IMR-90 (cell line): ENCODE results near the gene ABCC3. TPM values are rescaled to one million over a fixed set of nuclear protein-coding genes. Genes with fewer than 3 reads are reported as not detected.

Experiments used
- ATAC-seq: fragments of 200-7000 bp; cut with Tn5 transposase; 2 replicates; pipeline ENCODE4 v1.9.1; 2020; ENCODE audit warnings: low read depth, mild to moderate bottlenecking, moderate library complexity
- BruUV-seq: library from RNA; stranded (reverse); fragments of 400-500 nt; replicated peaks from 2 replicates; lab custom pipeline; 2021; lab: Mats Ljungman, UMichigan
- CTCF ChIA-PET: fragments of 300-600 bp; formaldehyde crosslinking; extraction: SDS; loops from one replicate; lab custom pipeline; 2021; ENCODE audit warnings: antibody characterized with exemption; lab: Yijun Ruan, JAX
- POLR2A ChIA-PET: fragments of 300-600 bp; sonication (Branson Sonifier 250); formaldehyde crosslinking; loops from one replicate; lab custom pipeline; 2022; ENCODE audit warnings: antibody characterized with exemption; ENCODE audit not compliant: unreplicated experiment; lab: Charles Lee
- DNase-seq: peaks from one replicate; pipeline ENCODE4 v3.0.0; 2013
- H2AFZ ChIP-seq: replicated peaks from 2 replicates; pipeline ENCODE3; 2013; ENCODE audit warnings: low read length, mild to moderate bottlenecking; ENCODE audit not compliant: poor library complexity
- H2AK5ac ChIP-seq: 2 replicates; pipeline ENCODE4 v1.6.1; 2013; ENCODE audit warnings: low read depth, low read length, inconsistent platforms
- H2AK9ac ChIP-seq: replicated peaks from 2 replicates; pipeline ENCODE3; 2013; ENCODE audit warnings: mild to moderate bottlenecking, low read depth, low read length, moderate library complexity; ENCODE audit not compliant: poor library complexity
- H2BK120ac ChIP-seq: 2 replicates; pipeline ENCODE4 v1.6.1; 2013; ENCODE audit warnings: low read depth, low read length, inconsistent platforms
- H2BK15ac ChIP-seq: 3 replicates; pipeline ENCODE4 v1.6.1; 2013; ENCODE audit warnings: low read depth, low read length, inconsistent platforms
- H2BK20ac ChIP-seq: 2 replicates; pipeline ENCODE4 v1.6.1; 2013; ENCODE audit warnings: low read depth, mild to moderate bottlenecking, inconsistent platforms, low read length, moderate library complexity
- H2BK5ac ChIP-seq: 2 replicates; pipeline ENCODE4 v1.6.1; 2013; ENCODE audit warnings: mild to moderate bottlenecking, low read depth, low read length, inconsistent platforms; ENCODE audit not compliant: poor library complexity, severe bottlenecking
- H3K14ac ChIP-seq: replicated peaks from 2 replicates; pipeline ENCODE4 v1.6.1; 2013; ENCODE audit warnings: low read depth, low read length, inconsistent platforms
- H3K18ac ChIP-seq: 2 replicates; pipeline ENCODE4 v1.6.1; 2013; ENCODE audit warnings: low read depth, low read length, control low read depth
- H3K23ac ChIP-seq: 2 replicates; pipeline ENCODE4 v1.6.1; 2013; ENCODE audit warnings: low read depth, low read length, inconsistent platforms
- H3K27ac ChIP-seq: 2 replicates; pipeline ENCODE4 v1.5.1; 2013; ENCODE audit warnings: mild to moderate bottlenecking, control low read depth, low read length; ENCODE audit not compliant: insufficient read depth
- H3K27me3 ChIP-seq: 2 replicates; pipeline ENCODE4 v1.6.1; 2013; ENCODE audit warnings: low read length; ENCODE audit not compliant: control insufficient read depth, insufficient read depth
- H3K36me3 ChIP-seq: 2 replicates; pipeline ENCODE4 v1.6.1; 2013; ENCODE audit warnings: low read length, mixed read lengths; ENCODE audit not compliant: control insufficient read depth, insufficient read depth
- H3K4ac ChIP-seq: 2 replicates; pipeline ENCODE4 v1.6.1; 2013; ENCODE audit warnings: low read depth, low read length, inconsistent platforms
- H3K4me1 ChIP-seq: 2 replicates; pipeline ENCODE4 v1.6.1; 2013; ENCODE audit warnings: low read length, mixed read lengths; ENCODE audit not compliant: control insufficient read depth, insufficient read depth
- H3K4me2 ChIP-seq: 2 replicates; pipeline ENCODE4 v1.6.1; 2013; ENCODE audit warnings: low read depth, mild to moderate bottlenecking, control low read depth, low read length, moderate library complexity
- H3K4me3 ChIP-seq: 2 replicates; pipeline ENCODE4 v1.5.1; 2013; ENCODE audit warnings: low read depth, mild to moderate bottlenecking, control low read depth, low read length, moderate library complexity; ENCODE audit not compliant: insufficient read depth
- H3K56ac ChIP-seq: 2 replicates; pipeline ENCODE4 v1.6.1; 2013; ENCODE audit warnings: low read length, inconsistent platforms; ENCODE audit not compliant: insufficient read depth; ENCODE audit errors: extremely low read depth
- H3K79me1 ChIP-seq, 2 experiments: 2 replicates each; pipeline ENCODE4 v1.6.1; 2013; ENCODE audit warnings: low read length in 2 of 2, inconsistent platforms in 1 of 2, low read depth in 1 of 2
- H3K9ac ChIP-seq: 2 replicates; pipeline ENCODE4 v1.6.1; 2013; ENCODE audit warnings: low read depth, low read length, control low read depth
- H3K9me1 ChIP-seq: 2 replicates; pipeline ENCODE4 v1.6.1; 2013; ENCODE audit warnings: low read length, inconsistent platforms; ENCODE audit not compliant: insufficient read depth
- H3K9me3 ChIP-seq: 2 replicates; pipeline ENCODE4 v1.6.1; 2013; ENCODE audit warnings: low read length; ENCODE audit not compliant: control insufficient read depth, insufficient read depth
- H4K20me1 ChIP-seq: 2 replicates; pipeline ENCODE4 v1.6.1; 2013; ENCODE audit warnings: low read length, inconsistent platforms; ENCODE audit not compliant: insufficient read depth
- H4K5ac ChIP-seq: 2 replicates; pipeline ENCODE4 v1.6.1; 2013; ENCODE audit warnings: mild to moderate bottlenecking, low read depth, low read length, control low read depth
- H4K8ac ChIP-seq, 2 experiments: 2 replicates each; pipeline ENCODE4 v1.6.1; 2013; ENCODE audit warnings: low read depth in 2 of 2, low read length in 2 of 2, control low read depth in 1 of 2, inconsistent platforms in 1 of 2
- H4K91ac ChIP-seq: 2 replicates; pipeline ENCODE4 v1.6.1; 2013; ENCODE audit warnings: low read depth, low read length, inconsistent platforms; ENCODE audit not compliant: insufficient read depth
- FOS ChIP-seq: fragments of 150-350 bp; IDR thresholded peaks from 2 replicates; pipeline ENCODE4 v1.6.1; 2016; ENCODE audit warnings: low read depth, low read length
- MAZ ChIP-seq: IDR thresholded peaks from 2 replicates; pipeline ENCODE4 v1.6.1; 2012; ENCODE audit warnings: low read depth, mild to moderate bottlenecking, low read length, improper control_type of control experiment, moderate library complexity, borderline replicate concordance
- NFE2L2 ChIP-seq: fragments of 150-350 bp; IDR thresholded peaks from 2 replicates; pipeline ENCODE4 v1.6.1; 2016; ENCODE audit warnings: low read depth, mild to moderate bottlenecking, low read length
- POLR2A ChIP-seq: IDR thresholded peaks from 2 replicates; pipeline ENCODE4 v1.6.1; 2012; ENCODE audit warnings: mild to moderate bottlenecking, low read depth, low read length
- RAD21 ChIP-seq: IDR thresholded peaks from 2 replicates; pipeline ENCODE4 v1.6.1; 2012; ENCODE audit warnings: low read length, improper control_type of control experiment
- RCOR1 ChIP-seq: IDR thresholded peaks from 2 replicates; pipeline ENCODE4 v1.6.1; 2012; ENCODE audit warnings: mild to moderate bottlenecking, low read length, improper control_type of control experiment; ENCODE audit not compliant: insufficient replicate concordance
- RFX5 ChIP-seq: IDR thresholded peaks from 2 replicates; pipeline ENCODE4 v1.8.0; 2012; ENCODE audit warnings: low read depth, mild to moderate bottlenecking, low read length, moderate library complexity
- SMC3 ChIP-seq: fragments of 150-350 bp; IDR thresholded peaks from 2 replicates; pipeline ENCODE4 v1.6.1; 2016; ENCODE audit warnings: low read depth, mild to moderate bottlenecking, antibody characterized with exemption, low read length, moderate library complexity
- WGBS, 2 experiments: methylation state at CpG; one replicate each; pipeline versions ENCODE4 v1.1.5 to v1.1.7; 2013; ENCODE audit warnings: missing lambda C conversion rate in 2 of 2; ENCODE audit not compliant: insufficient read length in 1 of 2; ENCODE audit errors: extremely low coverage in 2 of 2; 5-methylcytosine and 5-hydroxymethylcytosine counted together
- dilution Hi-C: fragments of 300-500 bp; cut with HindIII; formaldehyde crosslinking; loops from one replicate; pipeline ENCODE4 v1.14.3; 2018; ENCODE audit warnings: low sequenced_read_pairs; ENCODE audit not compliant: unreplicated experiment
- in situ Hi-C: fragments of 300-500 bp; cut with MboI; formaldehyde crosslinking; loops from 3 replicates; pipeline ENCODE4 v1.14.3; 2019; ENCODE audit warnings: low sequenced_read_pairs, inconsistent platforms, mixed read lengths
- intact Hi-C: fragments of 100-400 bp; cut with micrococcal nuclease; formaldehyde crosslinking; loops from 2 replicates; pipeline ENCODE4 v1.10.0; 2022
- polyA plus RNA-seq, 3 experiments: library from polyadenylated mRNA; depleted of rRNA; stranded (reverse); fragments of >200 nt; gene quantifications; 2 replicates each; pipeline ENCODE4 v1.2.3, GENCODE V29; 2012; ENCODE audit warnings: low replicate concordance in 1 of 3
- total RNA-seq: library from RNA; depleted of rRNA; stranded (reverse); fragments of >200 nt; gene quantifications from 2 replicates; pipeline ENCODE4 v1.2.3, GENCODE V29; 2012
- TF ChIP-seq, protein P1 (sequence below): fragments of 150-350 bp; IDR thresholded peaks from 2 replicates; pipeline ENCODE4 v1.6.1; 2016; ENCODE audit warnings: low read depth, mild to moderate bottlenecking, low read length, moderate library complexity, borderline replicate concordance

Gene ABCC3
- total and polyA plus RNA-seq, 2 of the 4 experiments (the other 2 are of a cell fraction), result 3.2 to 6.6 TPM

DNA sequence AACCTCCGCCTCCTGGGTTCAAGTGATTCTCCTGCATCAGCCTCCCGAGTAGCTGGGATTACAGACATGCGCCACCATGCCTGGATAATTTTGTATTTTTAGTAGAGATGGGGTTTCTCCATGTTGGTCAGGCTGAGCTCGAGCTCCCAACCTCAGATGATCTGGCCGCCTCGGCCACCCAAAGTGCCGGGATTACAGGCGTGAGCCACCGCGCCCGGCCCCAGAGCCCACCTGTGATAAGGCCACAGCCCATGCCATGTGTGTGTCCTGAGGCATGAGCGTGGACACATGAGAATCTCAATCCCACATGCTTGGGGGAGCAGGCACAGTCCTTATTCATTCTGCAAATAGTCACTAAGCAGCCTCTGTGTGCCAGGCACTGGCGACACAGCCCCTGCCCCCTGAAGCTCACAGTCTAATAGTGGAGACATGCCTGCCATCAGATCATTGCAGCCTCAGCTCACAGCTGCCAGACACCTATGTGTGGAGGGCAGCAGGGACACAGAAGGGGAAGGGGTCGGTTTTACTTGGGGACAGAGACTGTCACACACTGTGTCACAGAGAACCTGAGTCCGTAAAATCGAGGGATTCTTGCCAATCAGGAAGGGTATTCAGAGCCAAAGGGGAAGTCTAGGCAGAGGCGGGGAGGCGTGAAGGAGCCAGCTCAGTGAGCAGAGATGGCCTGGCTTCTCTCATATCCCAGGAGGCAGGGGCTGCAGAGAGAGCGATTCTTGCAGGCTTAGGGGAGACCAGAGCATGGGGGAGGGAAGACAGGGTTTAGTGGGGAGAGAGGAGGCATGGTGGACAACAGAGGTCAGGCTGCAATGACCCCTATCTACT, 9.4 kb upstream of the ABCC3 start:
- in situ Hi-C loops, result loop anchor here (5.0 kb wide), 1 partner anchor 78 kb away; the partner anchor contains the start of gene SPATA20

More for the DNA sequence above, 9.4 kb upstream of the ABCC3 start:
- H2BK15ac ChIP-seq, result no peak overlapping the region
- H3K23ac ChIP-seq, result no peak overlapping the region
- H4K8ac ChIP-seq, result no peak overlapping the region
- ATAC-seq, result no peak
- no peak overlapping the region for H4K5ac ChIP-seq
- H2BK120ac ChIP-seq, result no peak overlapping the region
- no peak overlapping the region for H2BK5ac ChIP-seq
- H4K20me1 ChIP-seq, result no peaks in the 10 kb centered on the region
- CTCF ChIA-PET, result interaction anchor here (0.6 to 2.3 kb wide), 7 partner anchors 65 to 79 kb away, joined by 4 to 8 read pairs (median 4); partner anchors contain the start of genes CACNA1G and SPATA20
- no peaks in the 10 kb centered on the region for H3K9me3 ChIP-seq
- WGBS, 2 experiments, result 93% methylated on average over 9 of the region's 19 CpGs; no CpG with 5 or more reads in 1 of the 2 experiments
- no peak overlapping the region for H3K18ac ChIP-seq
- H3K27me3 ChIP-seq, result peaks cover 7% of the 10 kb centered on the region; the same call in 1 of the 2 replicates
- DNase-seq, result no peak
- no peaks in the 10 kb centered on the region for H3K79me1 ChIP-seq
- H3K9me1 ChIP-seq, result no peaks in the 10 kb centered on the region
- H3K4me3 ChIP-seq, result no peak overlapping the region
- no TSS peak for BruUV-seq
- no peak overlapping the region for H3K27ac ChIP-seq
- TF ChIP-seq MAZ, result no peak
- no peak for TF ChIP-seq RAD21
- TF ChIP-seq RCOR1, result no peak
- TF ChIP-seq, protein P1, sequence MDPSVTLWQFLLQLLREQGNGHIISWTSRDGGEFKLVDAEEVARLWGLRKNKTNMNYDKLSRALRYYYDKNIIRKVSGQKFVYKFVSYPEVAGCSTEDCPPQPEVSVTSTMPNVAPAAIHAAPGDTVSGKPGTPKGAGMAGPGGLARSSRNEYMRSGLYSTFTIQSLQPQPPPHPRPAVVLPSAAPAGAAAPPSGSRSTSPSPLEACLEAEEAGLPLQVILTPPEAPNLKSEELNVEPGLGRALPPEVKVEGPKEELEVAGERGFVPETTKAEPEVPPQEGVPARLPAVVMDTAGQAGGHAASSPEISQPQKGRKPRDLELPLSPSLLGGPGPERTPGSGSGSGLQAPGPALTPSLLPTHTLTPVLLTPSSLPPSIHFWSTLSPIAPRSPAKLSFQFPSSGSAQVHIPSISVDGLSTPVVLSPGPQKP, result no peak
- TF ChIP-seq RFX5, result no peak
- no peak for TF ChIP-seq FOS
- TF ChIP-seq SMC3, result no peak
- no peak for TF ChIP-seq POLR2A
- TF ChIP-seq NFE2L2, result no peak
- H4K91ac ChIP-seq, result no peak overlapping the region
- H2AFZ ChIP-seq, result peak overlapping the region; percentile 71
- no peak overlapping the region for H2BK20ac ChIP-seq
- intact Hi-C loops (no loop called here), dilution Hi-C loops (no loop called here)
- H3K14ac ChIP-seq, result no peak overlapping the region
- no peaks in the 10 kb centered on the region for H3K36me3 ChIP-seq
- peaks cover 5% of the 10 kb centered on the region for H3K4me1 ChIP-seq
- H3K4me2 ChIP-seq, result no peak overlapping the region
- POLR2A ChIA-PET, result no interaction called here
- no peak overlapping the region for H2AK9ac ChIP-seq
- no peak overlapping the region for H3K56ac ChIP-seq
- H3K9ac ChIP-seq, result no peak overlapping the region
- H2AK5ac ChIP-seq, result no peak overlapping the region
- H3K4ac ChIP-seq, result no peak overlapping the region
